ENCODE results near the gene TMEM201.

TMEM201 gene

GRCh38 chr1:9643351-9644256 is 54.9 kb downstream of the TMEM201 start:
- Histone ChIP-seq H3K4me1 (ENCODE audit: control insufficient read depth, low read length) (peaks cover 42% of the 10 kb centered on the region), H3K27ac (ENCODE audit: low read depth, low read length) (no peak overlapping the region), H3K9me3 (ENCODE audit: control insufficient read depth, insufficient read depth, low read length) (no peaks in the 10 kb centered on the region), H3K27me3 (ENCODE audit: control insufficient read depth, low read length) (no peaks in the 10 kb centered on the region), H3K4me3 (ENCODE audit: low read length) (no peak overlapping the region), H3K79me2 (ENCODE audit: control insufficient read depth, low read length) (no peaks in the 10 kb centered on the region), H3K36me3 (ENCODE audit: control insufficient read depth, low read length) (no peaks in the 10 kb centered on the region), H4K20me1 (ENCODE audit: control insufficient read depth, insufficient read depth, low read depth, low read length) (no peaks in the 10 kb centered on the region), H3F3A (ENCODE audit: control insufficient read depth, insufficient read depth) (peaks cover 7% of the 10 kb centered on the region), H3K9me2 (replicated peaks; ENCODE audit: control insufficient read depth, low read length) (no peaks in the 10 kb centered on the region), H3K4me2 (ENCODE audit: low read length) (no peak overlapping the region)
- TF ChIP-seq CTCF (IDR thresholded peaks at IDR 0.05; ENCODE audit: low read depth, low read length, poor library complexity, severe bottlenecking) (no peak), EZH2phosphoT487 (IDR thresholded peaks at IDR 0.05; ENCODE audit: borderline replicate concordance, low read length) (no peak)

- Histone ChIP-seq H3K4me2 (ENCODE audit: low read length) (no peak overlapping the region), H3K36me3 (ENCODE audit: control insufficient read depth, low read length) (no peaks in the 10 kb centered on the region), H3K27ac (ENCODE audit: low read depth, low read length) (no peak overlapping the region), H3K9me3 (ENCODE audit: control insufficient read depth, insufficient read depth, low read length) (no peaks in the 10 kb centered on the region), H3K9me2 (replicated peaks; ENCODE audit: control insufficient read depth, low read length) (no peaks in the 10 kb centered on the region), H3K4me1 (ENCODE audit: control insufficient read depth, low read length) (peaks cover 24% of the 10 kb centered on the region), H4K20me1 (ENCODE audit: control insufficient read depth, insufficient read depth, low read depth, low read length) (no peaks in the 10 kb centered on the region), H3K27me3 (ENCODE audit: control insufficient read depth, low read length) (no peaks in the 10 kb centered on the region), H3K4me3 (ENCODE audit: low read length) (no peak overlapping the region), H3K79me2 (ENCODE audit: control insufficient read depth, low read length) (no peaks in the 10 kb centered on the region), H3F3A (ENCODE audit: control insufficient read depth, insufficient read depth) (peaks cover 7% of the 10 kb centered on the region)
- TF ChIP-seq CTCF (IDR thresholded peaks at IDR 0.05; ENCODE audit: low read depth, low read length, poor library complexity, severe bottlenecking) (no peak), EZH2phosphoT487 (IDR thresholded peaks at IDR 0.05; ENCODE audit: borderline replicate concordance, low read length) (no peak)
These were observed 57.3 kb downstream of the TMEM201 start for GRCh38 chr1:9646037-9646436.

DNA sequence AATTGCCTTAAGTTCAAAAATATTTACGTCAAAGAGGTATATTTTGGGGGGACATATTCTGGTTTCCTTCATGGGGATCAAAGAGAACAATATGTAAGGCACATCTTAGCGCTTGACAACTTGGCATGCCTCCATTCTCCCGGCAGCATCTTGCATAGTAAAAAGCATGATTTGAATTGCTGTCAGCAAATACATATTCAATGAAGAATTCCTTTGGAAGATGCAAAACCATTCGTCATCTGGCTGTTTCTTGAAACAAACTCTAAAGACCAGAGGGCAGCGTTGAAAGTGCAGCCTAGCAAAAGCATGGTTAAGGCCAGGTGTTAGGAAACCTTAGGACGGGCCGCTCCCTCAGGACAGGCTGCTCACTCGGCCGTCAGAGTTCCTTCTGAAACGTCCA is 59.5 kb downstream of the TMEM201 start:
- no peaks in the 10 kb centered on the region for H3K36me3 ChIP-seq (ENCODE audit: control insufficient read depth, low read length)
- H3K27me3 ChIP-seq (ENCODE audit: control insufficient read depth, low read length), result no peaks in the 10 kb centered on the region
- no peak for TF ChIP-seq EZH2phosphoT487 (IDR thresholded peaks at IDR 0.05; ENCODE audit: borderline replicate concordance, low read length)
- no peak for TF ChIP-seq CTCF (IDR thresholded peaks at IDR 0.05; ENCODE audit: low read depth, low read length, poor library complexity, severe bottlenecking)
- no peaks in the 10 kb centered on the region for H3K9me3 ChIP-seq (ENCODE audit: control insufficient read depth, insufficient read depth, low read length)
- no peaks in the 10 kb centered on the region for H3K9me2 ChIP-seq (replicated peaks; ENCODE audit: control insufficient read depth, low read length)
- no peak overlapping the region for H3K27ac ChIP-seq (ENCODE audit: low read depth, low read length)
- peaks cover 28% of the 10 kb centered on the region for H3K4me1 ChIP-seq (ENCODE audit: control insufficient read depth, low read length)
- H3K4me2 ChIP-seq (ENCODE audit: low read length), result no peak overlapping the region
- peaks cover 9% of the 10 kb centered on the region for H3K79me2 ChIP-seq (ENCODE audit: control insufficient read depth, low read length)
- no peak overlapping the region for H3K4me3 ChIP-seq (ENCODE audit: low read length)
- peaks cover 11% of the 10 kb centered on the region for H3F3A ChIP-seq (ENCODE audit: control insufficient read depth, insufficient read depth)
- H4K20me1 ChIP-seq (ENCODE audit: control insufficient read depth, insufficient read depth, low read depth, low read length), result no peaks in the 10 kb centered on the region

Data from DOHH2 (cell line).